Loucy (cell line): ENCODE measurements around the gene TMA7B.

Experiments used
- H2AFZ ChIP-seq: fragments of 200-600 bp; sonication (generic); 2 replicates; pipeline ENCODE4 v1.6.0; 2016; ENCODE audit warnings: antibody characterized with exemption, mild to moderate bottlenecking, low read length, moderate library complexity
- H3F3A ChIP-seq: fragments of 200-600 bp; 2 replicates; pipeline ENCODE4 v1.6.0; 2016; ENCODE audit warnings: antibody characterized with exemption, low read depth, mild to moderate bottlenecking
- H3K27me3 ChIP-seq: fragments of 200-600 bp; sonication (generic); 2 replicates; pipeline ENCODE4 v1.6.1; 2014; ENCODE audit warnings: low read length, mild to moderate bottlenecking; ENCODE audit not compliant: insufficient read depth, poor library complexity, severe bottlenecking
- H3K36me3 ChIP-seq: fragments of 200-600 bp; sonication (generic); 2 replicates; pipeline ENCODE4 v1.6.1; 2016; ENCODE audit warnings: low read length; ENCODE audit not compliant: insufficient read depth
- H3K4me1 ChIP-seq: fragments of 200-600 bp; sonication (generic); 2 replicates; pipeline ENCODE4 v1.5.1; 2014; ENCODE audit warnings: low read length, mild to moderate bottlenecking; ENCODE audit not compliant: insufficient read depth, poor library complexity, severe bottlenecking
- H3K4me2 ChIP-seq: fragments of 200-600 bp; sonication (generic); 2 replicates; pipeline ENCODE4 v1.6.0; 2014; ENCODE audit warnings: antibody characterized with exemption, low read length, low read depth, mild to moderate bottlenecking; ENCODE audit not compliant: poor library complexity, severe bottlenecking
- H3K4me3 ChIP-seq: fragments of 200-600 bp; sonication (generic); 2 replicates; pipeline ENCODE4 v1.5.1; 2014; ENCODE audit warnings: low read length, mild to moderate bottlenecking, mixed read lengths; ENCODE audit not compliant: poor library complexity, severe bottlenecking
- H3K79me2 ChIP-seq: fragments of 200-600 bp; sonication (generic); 2 replicates; pipeline ENCODE4 v1.6.1; 2014; ENCODE audit warnings: low read length; ENCODE audit not compliant: insufficient read depth
- H3K9ac ChIP-seq: fragments of 200-600 bp; sonication (generic); 2 replicates; pipeline ENCODE4 v1.6.0; 2014; ENCODE audit warnings: mild to moderate bottlenecking, low read depth, low read length, moderate library complexity; ENCODE audit not compliant: poor library complexity, severe bottlenecking
- H3K9me2 ChIP-seq: fragments of 200-600 bp; sonication (generic); replicated peaks from 2 replicates; pipeline ENCODE4 v1.6.1; 2016; ENCODE audit warnings: low read depth, low read length, mixed read lengths
- H3K9me3 ChIP-seq: fragments of 200-600 bp; sonication (generic); 2 replicates; pipeline ENCODE4 v1.6.1; 2014; ENCODE audit warnings: mild to moderate bottlenecking, antibody characterized with exemption, low read length, low read depth; ENCODE audit not compliant: insufficient read depth
- H4K20me1 ChIP-seq: fragments of 200-600 bp; sonication (generic); 2 replicates; pipeline ENCODE4 v1.6.0; 2014; ENCODE audit warnings: antibody characterized with exemption, low read length, mild to moderate bottlenecking; ENCODE audit not compliant: insufficient read depth, poor library complexity, severe bottlenecking
- EZH2phosphoT487 ChIP-seq: fragments of 200-600 bp; IDR thresholded peaks from 2 replicates; pipeline ENCODE4 v1.6.1; 2018; ENCODE audit warnings: antibody characterized with exemption, mild to moderate bottlenecking, moderate library complexity, borderline replicate concordance
- TF ChIP-seq, protein P1 (sequence below): fragments of 200-600 bp; sonication (generic); conservative IDR thresholded peaks from 2 replicates; pipeline ENCODE4 v1.5.1; 2014; ENCODE audit warnings: mild to moderate bottlenecking, antibody characterized with exemption, low read length

The TMA7B gene

GRCh38 chr22:40009292-40009774, 49.1 kb downstream of the TMA7B start:
- Histone ChIP-seq H3K27me3 (no peaks in the 10 kb centered on the region), H3K4me2 (no peak overlapping the region), H3K4me1 (peaks cover 2% of the 10 kb centered on the region), H4K20me1 (no peaks in the 10 kb centered on the region), H3K9ac (no peak overlapping the region), H3K4me3 (no peak overlapping the region), H3K79me2 (no peaks in the 10 kb centered on the region), H3K36me3 (no peaks in the 10 kb centered on the region), H3K9me2 (no peaks in the 10 kb centered on the region), H3K9me3 (no peaks in the 10 kb centered on the region), H2AFZ (no peak overlapping the region), H3F3A (no peaks in the 10 kb centered on the region)
- TF ChIP-seq, protein P1, sequence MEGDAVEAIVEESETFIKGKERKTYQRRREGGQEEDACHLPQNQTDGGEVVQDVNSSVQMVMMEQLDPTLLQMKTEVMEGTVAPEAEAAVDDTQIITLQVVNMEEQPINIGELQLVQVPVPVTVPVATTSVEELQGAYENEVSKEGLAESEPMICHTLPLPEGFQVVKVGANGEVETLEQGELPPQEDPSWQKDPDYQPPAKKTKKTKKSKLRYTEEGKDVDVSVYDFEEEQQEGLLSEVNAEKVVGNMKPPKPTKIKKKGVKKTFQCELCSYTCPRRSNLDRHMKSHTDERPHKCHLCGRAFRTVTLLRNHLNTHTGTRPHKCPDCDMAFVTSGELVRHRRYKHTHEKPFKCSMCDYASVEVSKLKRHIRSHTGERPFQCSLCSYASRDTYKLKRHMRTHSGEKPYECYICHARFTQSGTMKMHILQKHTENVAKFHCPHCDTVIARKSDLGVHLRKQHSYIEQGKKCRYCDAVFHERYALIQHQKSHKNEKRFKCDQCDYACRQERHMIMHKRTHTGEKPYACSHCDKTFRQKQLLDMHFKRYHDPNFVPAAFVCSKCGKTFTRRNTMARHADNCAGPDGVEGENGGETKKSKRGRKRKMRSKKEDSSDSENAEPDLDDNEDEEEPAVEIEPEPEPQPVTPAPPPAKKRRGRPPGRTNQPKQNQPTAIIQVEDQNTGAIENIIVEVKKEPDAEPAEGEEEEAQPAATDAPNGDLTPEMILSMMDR = no peak
- no peak for TF ChIP-seq EZH2phosphoT487

DNA sequence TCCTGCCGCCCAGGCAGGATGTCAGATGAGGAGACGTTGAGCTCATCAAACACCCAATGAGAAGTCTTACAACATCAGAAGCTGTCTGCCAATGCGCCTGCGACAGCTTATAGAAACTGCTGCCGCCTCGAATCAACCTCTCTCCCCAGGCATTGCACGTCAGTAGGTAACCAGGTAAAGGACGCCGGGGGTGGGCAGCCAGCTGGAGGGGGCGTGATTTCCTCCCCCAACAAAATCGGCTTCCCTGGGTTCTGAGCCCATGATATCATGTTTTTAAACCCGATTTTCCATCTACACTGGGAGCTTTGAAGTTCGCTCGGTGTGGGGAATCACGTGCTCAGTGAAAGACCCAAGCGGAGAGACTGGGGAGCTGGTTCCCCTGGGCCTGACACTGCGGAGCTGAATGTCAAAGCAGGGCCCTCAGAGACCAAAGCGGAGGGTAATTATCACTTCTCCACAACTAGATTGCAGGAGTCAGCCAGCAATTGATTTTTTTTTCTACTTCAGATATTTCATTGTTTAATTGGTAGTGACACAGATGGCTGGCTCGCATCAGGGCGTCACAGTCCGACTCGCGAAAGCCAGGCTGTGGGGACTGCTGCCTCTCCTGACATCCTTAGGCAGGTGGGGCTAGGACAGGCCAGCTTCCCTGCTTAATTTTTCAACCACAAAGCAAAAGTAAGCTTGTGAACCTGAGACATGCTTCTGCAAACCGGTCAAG, 49.9 kb downstream of the TMA7B start:
- Histone ChIP-seq H3K9me2 (no peaks in the 10 kb centered on the region), H3K79me2 (no peaks in the 10 kb centered on the region), H3K4me3 (no peak overlapping the region), H3K9ac (no peak overlapping the region), H3K4me1 (peaks cover 2% of the 10 kb centered on the region), H4K20me1 (no peaks in the 10 kb centered on the region), H3K4me2 (no peak overlapping the region), H3K27me3 (no peaks in the 10 kb centered on the region), H3F3A (no peaks in the 10 kb centered on the region), H3K9me3 (no peaks in the 10 kb centered on the region), H2AFZ (no peak overlapping the region), H3K36me3 (no peaks in the 10 kb centered on the region)
- TF ChIP-seq, protein P1 = no peak
- TF ChIP-seq EZH2phosphoT487 = no peak

DNA sequence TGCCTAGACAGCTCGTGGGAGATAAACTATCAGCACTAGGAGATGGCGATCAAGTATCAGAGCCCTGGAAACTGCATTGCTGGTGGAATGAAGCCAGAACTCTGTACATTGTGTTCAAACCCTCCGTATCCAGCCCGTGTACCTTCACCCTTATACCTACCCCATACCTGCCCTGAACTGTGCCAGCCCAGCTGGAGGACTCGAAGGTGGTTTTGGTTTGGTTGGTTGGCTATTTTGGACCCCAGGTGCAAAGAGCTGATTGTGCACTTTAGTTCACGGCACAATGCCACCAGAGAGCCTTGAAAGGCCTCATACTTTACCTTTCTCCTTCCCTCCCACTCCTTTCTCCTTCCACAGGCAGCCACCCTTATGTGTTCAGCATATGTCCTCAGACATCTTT, 50.5 kb downstream of the TMA7B start:
- no peak overlapping the region for H3K4me3 ChIP-seq
- H3K9ac ChIP-seq = no peak overlapping the region
- no peaks in the 10 kb centered on the region for H4K20me1 ChIP-seq

More for the DNA sequence above, 50.5 kb downstream of the TMA7B start:
- H3K4me2 ChIP-seq = no peak overlapping the region
- peaks cover 2% of the 10 kb centered on the region for H3K4me1 ChIP-seq
- H3K9me3 ChIP-seq = no peaks in the 10 kb centered on the region
- no peak overlapping the region for H2AFZ ChIP-seq
- no peaks in the 10 kb centered on the region for H3K36me3 ChIP-seq
- H3K79me2 ChIP-seq = no peaks in the 10 kb centered on the region
- TF ChIP-seq, protein P1 = no peak
- no peak for TF ChIP-seq EZH2phosphoT487
- no peaks in the 10 kb centered on the region for H3K9me2 ChIP-seq
- H3K27me3 ChIP-seq = no peaks in the 10 kb centered on the region
- no peaks in the 10 kb centered on the region for H3F3A ChIP-seq
